BLaER1 (cell line): ENCODE results near the gene PHETA1.

Experiments used
- H3K27ac ChIP-seq: shearing (Covaris generic); formaldehyde crosslinking; 2 replicates; pipeline ENCODE4 v1.8.1; 2022
- H3K27me3 ChIP-seq: shearing (Covaris generic); formaldehyde crosslinking; 2 replicates; pipeline ENCODE4 v1.8.1; 2022
- H3K36me3 ChIP-seq: shearing (Covaris generic); formaldehyde crosslinking; 2 replicates; pipeline ENCODE4 v1.8.1; 2022
- H3K4me1 ChIP-seq: shearing (Covaris generic); formaldehyde crosslinking; 2 replicates; pipeline ENCODE4 v1.8.1; 2022
- H3K4me2 ChIP-seq: shearing (Covaris generic); formaldehyde crosslinking; 2 replicates; pipeline ENCODE4 v1.8.1; 2022
- H3K4me3 ChIP-seq: shearing (Covaris generic); formaldehyde crosslinking; 2 replicates; pipeline ENCODE4 v1.8.1; 2022
- H3K9ac ChIP-seq: shearing (Covaris generic); formaldehyde crosslinking; 2 replicates; pipeline ENCODE4 v1.8.1; 2022
- H3K9me3 ChIP-seq: shearing (Covaris generic); formaldehyde crosslinking; 2 replicates; pipeline ENCODE4 v1.8.1; 2022
- H4K20me1 ChIP-seq: shearing (Covaris generic); formaldehyde crosslinking; 2 replicates; pipeline ENCODE4 v1.8.1; 2022
- Cebpa-rat ChIP-seq: shearing (Covaris generic); IDR thresholded peaks from 2 replicates; pipeline ENCODE4 v1.8.1; 2022

Gene PHETA1

DNA sequence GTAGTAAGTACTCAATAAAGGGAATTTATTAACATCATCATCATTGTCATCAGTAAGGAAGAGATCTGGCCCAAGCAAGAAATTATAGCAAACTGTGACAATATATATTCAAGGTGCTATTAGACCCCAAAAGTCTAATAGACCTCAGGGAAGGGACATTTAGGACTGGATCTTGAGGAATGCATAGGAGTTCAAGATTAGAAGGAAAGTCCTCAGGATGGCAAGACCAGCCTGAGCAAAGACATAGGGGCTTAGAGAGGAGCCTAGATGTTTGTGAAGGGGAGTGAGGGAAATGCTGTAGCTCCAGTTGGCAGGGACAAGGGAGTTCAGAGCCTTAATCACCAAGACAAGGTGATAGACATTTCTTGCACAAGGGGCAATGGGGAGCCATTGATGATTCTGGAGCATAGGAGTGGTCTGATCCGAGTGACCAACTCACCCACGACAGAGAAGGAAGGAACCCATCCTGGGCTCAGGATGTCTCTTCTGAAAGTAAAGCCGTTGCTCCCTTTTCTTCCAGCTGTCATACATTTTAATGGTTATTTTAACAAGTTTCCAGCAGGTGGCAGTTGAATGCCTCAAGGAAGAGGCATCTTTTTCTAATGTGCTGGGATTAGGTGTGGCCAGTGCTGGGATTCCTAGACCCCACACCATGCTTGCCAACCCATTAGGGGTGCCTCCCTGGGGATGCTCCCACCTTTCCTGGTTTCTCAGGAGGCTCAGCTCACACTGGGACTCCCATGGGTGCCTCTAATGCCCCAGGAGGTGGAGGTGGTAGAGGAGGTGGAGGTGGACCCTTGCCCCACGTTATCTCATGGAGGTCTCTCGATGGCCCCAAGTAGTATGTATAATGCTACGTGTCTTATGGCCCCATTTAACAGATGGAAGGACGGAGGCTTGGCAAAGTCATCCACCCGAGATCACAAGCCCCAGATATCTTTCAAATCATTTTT is 37.8 kb downstream of the PHETA1 start:
- Histone ChIP-seq H3K36me3 (no peaks in the 10 kb centered on the region), H3K9me3 (no peaks in the 10 kb centered on the region), H3K9ac (no peak overlapping the region), H3K4me3 (no peak overlapping the region), H3K4me1 (peaks cover 20% of the 10 kb centered on the region), H3K4me2 (no peak overlapping the region), H4K20me1 (no peaks in the 10 kb centered on the region), H3K27me3 (no peaks in the 10 kb centered on the region), H3K27ac (no peak overlapping the region)
- TF ChIP-seq Cebpa-rat = no peak

DNA sequence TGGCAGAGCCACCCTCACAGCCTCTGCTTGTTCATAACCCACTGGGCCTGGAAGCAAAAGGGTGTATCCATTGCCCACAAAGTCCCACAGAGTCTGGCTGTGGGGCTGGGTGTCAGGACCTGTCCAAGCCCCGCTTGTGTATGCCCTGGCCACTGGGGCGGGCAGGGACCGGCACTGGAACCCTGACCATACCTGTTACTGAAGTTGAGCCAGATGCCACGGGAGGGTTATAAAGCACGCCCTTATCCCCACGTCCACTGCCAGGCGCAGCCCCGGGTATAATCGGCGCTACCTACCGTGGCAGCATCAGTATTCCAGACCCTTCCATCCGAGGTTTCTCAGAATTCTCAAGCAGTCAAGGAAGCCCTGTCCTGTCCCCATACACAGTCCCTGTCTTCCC is 40.8 kb downstream of the PHETA1 start:
- TF ChIP-seq Cebpa-rat = no peak
- no peak overlapping the region for H3K27ac ChIP-seq

DNA sequence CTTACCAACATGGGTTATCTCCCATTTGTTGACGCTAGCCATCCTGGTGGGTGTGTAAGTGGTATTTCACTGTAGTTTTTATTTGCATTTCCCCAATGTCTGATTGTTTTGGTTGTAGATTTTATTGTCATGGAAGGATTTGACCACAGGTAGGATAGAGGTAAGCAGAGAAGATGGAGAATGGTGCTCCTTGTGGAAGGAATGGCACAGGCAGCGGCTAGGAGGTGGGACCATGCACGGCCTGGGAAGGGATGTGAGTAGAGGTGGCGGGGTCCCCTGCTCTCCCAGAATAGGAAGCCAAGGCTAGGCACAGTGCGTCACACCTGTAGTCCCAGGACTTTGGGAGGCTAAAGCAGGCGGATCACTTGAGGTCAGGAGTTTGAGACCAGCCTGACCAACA is 41.4 kb downstream of the PHETA1 start:
- Histone ChIP-seq H3K36me3 (no peaks in the 10 kb centered on the region), H3K9ac (no peak overlapping the region), H3K4me3 (no peak overlapping the region), H3K4me1 (peaks cover 4% of the 10 kb centered on the region; the same call in 1 of the 2 replicates), H4K20me1 (no peaks in the 10 kb centered on the region), H3K4me2 (no peak overlapping the region), H3K27ac (no peak overlapping the region), H3K27me3 (no peaks in the 10 kb centered on the region), H3K9me3 (no peaks in the 10 kb centered on the region)
- TF ChIP-seq Cebpa-rat = no peak

More for the DNA sequence above, 40.8 kb downstream of the PHETA1 start:
- Histone ChIP-seq H3K27me3 (no peaks in the 10 kb centered on the region), H3K4me1 (peaks cover 4% of the 10 kb centered on the region; the same call in 1 of the 2 replicates), H3K4me2 (no peak overlapping the region), H3K4me3 (no peak overlapping the region), H3K36me3 (no peaks in the 10 kb centered on the region), H3K9ac (no peak overlapping the region), H3K9me3 (no peaks in the 10 kb centered on the region), H4K20me1 (no peaks in the 10 kb centered on the region)

DNA sequence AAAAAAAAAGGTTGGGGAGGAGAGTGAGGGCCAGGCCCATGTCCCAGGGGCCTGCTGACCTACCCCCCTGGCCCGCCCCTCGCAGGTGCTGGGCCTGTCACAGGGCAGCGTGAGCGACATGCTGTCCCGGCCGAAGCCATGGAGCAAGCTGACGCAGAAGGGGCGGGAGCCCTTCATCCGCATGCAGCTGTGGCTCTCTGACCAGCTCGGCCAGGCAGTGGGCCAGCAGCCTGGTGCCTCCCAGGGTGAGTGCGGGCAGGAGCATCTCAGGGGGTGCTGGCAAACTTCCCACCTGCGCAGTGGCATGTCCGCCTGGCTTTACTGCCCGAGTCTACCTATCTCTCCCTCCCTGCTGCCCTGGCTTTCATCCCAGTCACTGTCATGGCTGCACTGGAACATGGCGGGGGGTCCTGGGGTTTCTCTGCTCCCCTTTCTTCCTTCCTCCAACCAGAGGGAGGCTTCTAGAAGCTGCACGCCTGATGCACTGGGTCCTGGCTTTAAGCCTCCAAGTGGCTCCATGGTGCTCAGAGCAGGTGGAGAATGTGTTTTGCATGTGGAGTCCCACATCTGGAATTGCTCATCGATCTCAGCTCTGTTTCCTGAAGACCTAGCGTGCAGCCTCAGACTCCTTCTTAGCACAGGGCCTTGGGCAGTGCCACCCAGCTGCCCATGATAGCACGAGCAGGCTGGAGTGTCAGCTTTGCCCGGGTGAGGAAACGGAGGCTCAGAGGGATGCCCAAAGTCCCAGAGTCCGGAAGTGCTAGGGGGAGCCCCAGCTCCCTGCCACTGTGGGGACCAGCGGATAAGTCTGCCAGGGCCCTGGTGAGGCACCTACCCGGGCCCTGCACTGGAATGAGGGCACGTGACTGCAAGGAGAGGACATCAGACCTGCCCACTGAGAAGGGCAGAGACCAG is 46.3 kb downstream of the PHETA1 start:
- H4K20me1 ChIP-seq = no peaks in the 10 kb centered on the region
- H3K36me3 ChIP-seq = no peaks in the 10 kb centered on the region
- no peak for TF ChIP-seq Cebpa-rat
- no peaks in the 10 kb centered on the region for H3K4me1 ChIP-seq
- no peaks in the 10 kb centered on the region for H3K9me3 ChIP-seq
- no peak overlapping the region for H3K27ac ChIP-seq
- no peak overlapping the region for H3K4me2 ChIP-seq
- H3K9ac ChIP-seq = no peak overlapping the region
- no peak overlapping the region for H3K4me3 ChIP-seq
- no peaks in the 10 kb centered on the region for H3K27me3 ChIP-seq

DNA sequence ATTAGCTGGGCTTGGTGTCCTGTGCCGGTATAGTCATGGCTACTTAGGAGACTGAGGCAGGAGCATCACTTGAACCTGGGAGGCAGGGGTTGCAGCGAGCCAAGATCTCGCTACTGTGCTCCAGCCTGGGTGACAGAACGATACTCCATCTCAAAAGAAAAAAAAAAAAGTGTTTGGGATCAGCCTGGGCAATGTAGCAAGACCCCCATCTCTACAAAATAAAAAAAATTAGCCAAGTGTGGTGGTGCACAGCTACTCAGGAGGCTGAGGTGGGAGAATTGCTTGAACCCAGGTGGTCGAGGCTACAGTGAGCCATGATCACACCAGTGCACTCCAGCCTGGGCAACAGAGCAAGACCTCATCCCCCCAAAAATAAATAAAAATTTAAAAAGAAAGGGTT is 47.6 kb downstream of the PHETA1 start:
- no peaks in the 10 kb centered on the region for H3K27me3 ChIP-seq
- no peak for TF ChIP-seq Cebpa-rat
- no peaks in the 10 kb centered on the region for H4K20me1 ChIP-seq
- no peak overlapping the region for H3K4me2 ChIP-seq
- H3K9ac ChIP-seq = no peak overlapping the region
- no peaks in the 10 kb centered on the region for H3K36me3 ChIP-seq
- no peak overlapping the region for H3K4me3 ChIP-seq
- no peak overlapping the region for H3K27ac ChIP-seq
- H3K9me3 ChIP-seq = no peaks in the 10 kb centered on the region
- H3K4me1 ChIP-seq = no peaks in the 10 kb centered on the region

DNA sequence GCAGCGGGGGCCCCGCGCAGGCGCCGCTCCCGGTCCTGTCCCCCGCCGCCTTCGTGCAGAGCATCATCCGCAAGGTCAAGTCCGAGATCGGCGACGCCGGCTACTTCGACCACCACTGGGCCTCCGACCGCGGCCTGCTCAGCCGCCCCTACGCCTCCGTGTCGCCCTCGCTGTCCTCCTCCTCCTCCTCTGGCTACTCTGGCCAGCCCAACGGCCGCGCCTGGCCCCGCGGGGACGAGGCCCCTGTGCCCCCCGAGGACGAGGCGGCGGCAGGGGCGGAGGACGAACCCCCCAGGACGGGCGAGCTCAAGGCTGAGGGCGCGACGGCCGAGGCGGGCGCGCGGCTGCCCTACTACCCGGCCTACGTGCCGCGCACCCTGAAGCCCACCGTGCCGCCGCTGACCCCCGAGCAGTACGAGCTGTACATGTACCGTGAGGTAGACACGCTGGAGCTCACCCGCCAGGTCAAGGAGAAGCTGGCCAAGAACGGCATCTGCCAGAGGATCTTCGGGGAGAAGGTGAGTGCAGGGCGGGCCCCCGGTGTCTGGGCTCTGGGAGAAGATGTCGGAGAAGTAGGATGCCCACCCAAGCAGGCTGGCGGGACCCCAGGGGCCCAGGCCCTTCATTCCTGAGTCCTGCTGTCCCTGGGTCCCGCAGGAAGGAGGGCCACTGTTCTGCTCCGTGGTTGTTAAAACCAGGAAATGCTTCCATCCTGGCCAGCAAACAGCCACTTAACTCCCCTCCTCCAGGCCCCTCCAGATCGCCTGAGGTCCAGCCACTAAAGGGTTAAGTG is 48.4 kb downstream of the PHETA1 start:
- H3K4me2 ChIP-seq = no peak overlapping the region
- no peak overlapping the region for H3K4me3 ChIP-seq
- no peak overlapping the region for H3K9ac ChIP-seq
- H3K9me3 ChIP-seq = no peaks in the 10 kb centered on the region
- H3K27ac ChIP-seq = no peak overlapping the region
- TF ChIP-seq Cebpa-rat = no peak
- no peaks in the 10 kb centered on the region for H4K20me1 ChIP-seq
- no peaks in the 10 kb centered on the region for H3K4me1 ChIP-seq
- no peaks in the 10 kb centered on the region for H3K27me3 ChIP-seq
- no peaks in the 10 kb centered on the region for H3K36me3 ChIP-seq

DNA sequence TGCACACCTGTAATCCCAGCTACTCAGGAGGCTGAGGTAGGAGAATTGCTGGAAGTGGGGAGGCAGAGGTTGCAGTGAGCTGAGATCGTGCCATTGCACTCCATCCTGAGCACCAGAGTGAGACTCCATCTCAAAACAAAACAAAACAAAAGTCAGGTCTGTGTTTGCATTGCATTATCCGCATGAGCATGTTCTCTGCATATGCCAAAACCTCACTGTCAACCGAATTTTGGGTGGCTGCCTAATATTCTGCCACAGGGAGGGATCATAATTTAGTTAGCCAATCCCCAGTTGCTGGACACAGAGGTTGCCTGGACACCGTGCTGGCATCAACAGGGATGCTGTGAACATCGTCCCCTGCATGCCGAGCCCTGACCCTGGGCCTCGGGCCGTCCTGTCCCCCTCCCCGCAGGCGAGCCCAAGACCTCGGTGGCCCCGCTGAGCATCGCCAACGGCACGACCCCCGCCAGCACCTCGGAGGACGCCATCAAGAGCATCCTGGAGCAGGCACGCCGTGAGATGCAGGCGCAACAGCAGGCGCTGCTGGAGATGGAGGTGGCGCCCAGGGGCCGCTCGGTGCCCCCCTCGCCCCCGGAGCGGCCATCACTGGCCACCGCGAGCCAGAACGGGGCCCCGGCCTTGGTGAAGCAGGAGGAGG is 49.2 kb downstream of the PHETA1 start:
- H3K27ac ChIP-seq = no peak overlapping the region
- H3K36me3 ChIP-seq = no peaks in the 10 kb centered on the region
- H4K20me1 ChIP-seq = no peaks in the 10 kb centered on the region
- no peak for TF ChIP-seq Cebpa-rat
- no peak overlapping the region for H3K4me2 ChIP-seq
- no peak overlapping the region for H3K9ac ChIP-seq
- H3K4me3 ChIP-seq = no peak overlapping the region
- H3K27me3 ChIP-seq = no peaks in the 10 kb centered on the region
- no peaks in the 10 kb centered on the region for H3K4me1 ChIP-seq
- no peaks in the 10 kb centered on the region for H3K9me3 ChIP-seq

DNA sequence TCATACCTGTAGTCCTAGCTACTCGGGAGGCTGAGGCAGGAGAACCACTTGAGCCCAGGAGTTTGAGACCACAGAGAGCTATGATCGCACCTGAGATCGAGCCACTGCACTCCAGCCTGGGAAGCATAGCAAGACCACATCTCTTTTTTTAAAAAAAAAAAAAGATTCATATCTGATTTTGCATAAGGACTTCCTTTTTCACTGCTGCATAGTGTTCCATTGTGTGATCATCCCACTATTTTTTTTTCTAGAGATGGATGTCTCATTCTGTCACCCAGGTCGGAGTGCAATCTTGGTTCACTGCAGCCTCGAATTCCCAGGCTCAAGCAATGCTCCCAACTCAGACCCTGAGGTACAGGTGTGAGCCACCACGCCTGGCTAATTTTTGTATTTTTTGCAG is 50.4 kb downstream of the PHETA1 start:
- Histone ChIP-seq H3K9ac (no peak overlapping the region), H3K4me2 (no peak overlapping the region), H3K27me3 (no peaks in the 10 kb centered on the region), H3K9me3 (no peaks in the 10 kb centered on the region), H3K4me3 (no peak overlapping the region), H3K27ac (no peak overlapping the region), H3K4me1 (no peaks in the 10 kb centered on the region), H3K36me3 (no peaks in the 10 kb centered on the region), H4K20me1 (no peaks in the 10 kb centered on the region)
- TF ChIP-seq Cebpa-rat = no peak

DNA sequence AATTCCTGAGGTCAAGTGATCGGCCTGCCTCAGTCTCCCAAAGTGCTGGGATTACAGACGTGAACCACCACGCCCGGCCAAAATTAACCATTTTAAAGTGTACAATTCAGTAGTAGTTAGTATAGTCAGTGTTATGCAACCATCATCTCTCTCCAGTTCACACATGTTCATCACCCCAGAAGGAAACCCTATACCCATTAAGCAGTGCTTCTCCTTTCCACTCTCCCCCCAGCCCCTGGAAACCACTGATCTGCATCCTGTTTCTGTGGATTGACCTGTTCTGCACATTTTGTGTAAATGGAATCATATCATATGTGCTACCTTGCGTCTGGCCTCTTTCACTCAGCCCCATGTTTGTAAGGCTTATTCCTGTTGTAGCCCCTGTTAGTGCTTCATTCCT is 52.2 kb downstream of the PHETA1 start:
- Histone ChIP-seq H3K36me3 (no peaks in the 10 kb centered on the region), H3K9ac (no peak overlapping the region), H3K27me3 (no peaks in the 10 kb centered on the region), H3K4me2 (no peak overlapping the region), H3K9me3 (no peaks in the 10 kb centered on the region), H3K27ac (no peak overlapping the region), H3K4me3 (no peak overlapping the region), H4K20me1 (no peaks in the 10 kb centered on the region), H3K4me1 (peaks cover 2% of the 10 kb centered on the region)
- TF ChIP-seq Cebpa-rat = no peak
